Endothelial cell of umbilical vein (primary cell): ENCODE measurements around the gene COX7C. TPM values are rescaled to one million over a fixed set of nuclear protein-coding genes. Genes with fewer than 3 reads are reported as not detected.

ENCODE experiments used
- BruUV-seq: library from RNA; stranded (reverse); fragments of 400-500 nt; replicated peaks from 2 replicates; lab custom pipeline; 2021; lab: Mats Ljungman, UMichigan
- CTCF ChIA-PET: fragments of 300-600, 350-600 bp; sonication (Branson Sonifier 250); formaldehyde crosslinking; loops from one replicate; lab custom pipeline; 2021; ENCODE audit warnings: antibody characterized with exemption, inconsistent platforms; lab: Charles Lee
- POLR2A ChIA-PET: fragments of 300-600, 350-600 bp; sonication (Branson Sonifier 250); formaldehyde crosslinking; loops from one replicate; lab custom pipeline; 2021; ENCODE audit warnings: antibody characterized with exemption, inconsistent platforms; lab: Charles Lee
- DNase-seq: peaks from one replicate; pipeline ENCODE4 v3.0.0-alpha.2; 2011; ENCODE audit warnings: low read depth, low spot score
- FAIRE-seq: peaks from 2 replicates; lab custom pipeline; 2011; peaks lifted over from hg19 to GRCh38; lab: Jason Lieb, UNC
- H2AFZ ChIP-seq: 2 replicates; pipeline ENCODE4 v1.6.0; 2012; ENCODE audit warnings: low read depth, low read length, control low read depth, inconsistent platforms
- H3K27ac ChIP-seq: 2 replicates; pipeline ENCODE4 v1.5.1; 2011; ENCODE audit warnings: low read depth, mild to moderate bottlenecking, control low read depth, low read length, moderate library complexity; ENCODE audit not compliant: insufficient read depth
- H3K27me3 ChIP-seq, 2 experiments: 2 replicates each; pipeline versions ENCODE4 v1.6.0 to v1.6.1; 2011; ENCODE audit warnings: low read length in 2 of 2, mixed read lengths in 1 of 2; ENCODE audit not compliant: control insufficient read depth in 2 of 2, insufficient read depth in 2 of 2
- H3K36me3 ChIP-seq, 2 experiments: 2 replicates in 1 of 2; 3 replicates in 1 of 2; pipeline ENCODE4 v1.5.1; 2011; ENCODE audit warnings: low read length in 2 of 2, mild to moderate bottlenecking in 1 of 2, moderate library complexity in 1 of 2; ENCODE audit not compliant: control insufficient read depth in 2 of 2, insufficient read depth in 2 of 2; ENCODE audit errors: extremely low read depth in 1 of 2
- H3K4me1 ChIP-seq: 3 replicates; pipeline ENCODE4 v1.5.1; 2011; ENCODE audit warnings: mild to moderate bottlenecking, low read length; ENCODE audit not compliant: control insufficient read depth, insufficient read depth; ENCODE audit errors: extremely low read depth
- H3K4me2 ChIP-seq: 2 replicates; pipeline ENCODE4 v1.6.1; 2011; ENCODE audit warnings: low read length, control low read depth, mixed read lengths; ENCODE audit not compliant: insufficient read depth
- H3K4me3 ChIP-seq, 3 experiments: fragments of 200-600 bp in 1 of 3; sonication (generic), shearing (Covaris generic) in 1 of 3; replicated peaks in 1 of 3; 2 replicates each; pipeline ENCODE4 v1.5.1; 2011 to 2016; ENCODE audit warnings: control low read depth in 3 of 3, low read length in 3 of 3, mild to moderate bottlenecking in 2 of 3, inconsistent platforms in 1 of 3, low read depth in 1 of 3, moderate library complexity in 1 of 3; ENCODE audit not compliant: insufficient read depth in 1 of 3
- H3K79me2 ChIP-seq: 2 replicates; pipeline ENCODE4 v1.6.0; 2012; ENCODE audit warnings: low read length, inconsistent platforms; ENCODE audit not compliant: control insufficient read depth, insufficient read depth
- H3K9ac ChIP-seq: replicated peaks from 2 replicates; pipeline ENCODE3; 2011; ENCODE audit warnings: low read length, control low read depth; ENCODE audit not compliant: insufficient read depth; ENCODE audit errors: extremely low read depth
- H3K9me1 ChIP-seq: replicated peaks from 3 replicates; pipeline ENCODE4 v1.6.0; 2011; ENCODE audit warnings: mild to moderate bottlenecking, low read length; ENCODE audit not compliant: control insufficient read depth, insufficient read depth; ENCODE audit errors: extremely low read depth
- H3K9me3 ChIP-seq: replicated peaks from 2 replicates; pipeline ENCODE4 v1.5.1; 2012; ENCODE audit warnings: low read length, inconsistent platforms; ENCODE audit not compliant: control insufficient read depth, insufficient read depth
- H4K20me1 ChIP-seq: replicated peaks from 2 replicates; pipeline ENCODE3; 2011; ENCODE audit warnings: mild to moderate bottlenecking, low read length; ENCODE audit not compliant: control insufficient read depth, insufficient read depth; ENCODE audit errors: extremely low read depth
- EZH2 ChIP-seq: IDR thresholded peaks from 2 replicates; pipeline ENCODE4 v1.6.1; 2012; ENCODE audit warnings: borderline replicate concordance, low read depth, mild to moderate bottlenecking, moderate library complexity, low read length, inconsistent platforms; ENCODE audit not compliant: severe bottlenecking
- FOS ChIP-seq: IDR thresholded peaks from 2 replicates; pipeline ENCODE4 v1.6.1; 2011; ENCODE audit warnings: mild to moderate bottlenecking, low read length, moderate library complexity, borderline replicate concordance; ENCODE audit not compliant: insufficient read depth
- GATA2 ChIP-seq: IDR thresholded peaks from 2 replicates; pipeline ENCODE4 v1.7.0; 2011; ENCODE audit warnings: low read depth, mild to moderate bottlenecking, moderate library complexity, mixed read lengths, low read length; ENCODE audit not compliant: insufficient read length, insufficient read depth
- JUN ChIP-seq: IDR thresholded peaks from 2 replicates; pipeline ENCODE4 v1.6.1; 2011; ENCODE audit warnings: borderline replicate concordance, low read depth; ENCODE audit not compliant: insufficient read length, insufficient read depth
- MYC ChIP-seq: IDR thresholded peaks from one replicate; pipeline ENCODE4 v1.6.1; 2011; ENCODE audit warnings: mild to moderate bottlenecking, low read depth, low read length
- POLR2A ChIP-seq: IDR thresholded peaks from 2 replicates; pipeline ENCODE4 v1.6.1; 2012; ENCODE audit warnings: low read depth, mild to moderate bottlenecking, control low read depth, low read length
- POLR2AphosphoS5 ChIP-seq: IDR thresholded peaks from 2 replicates; pipeline ENCODE4 v1.6.1; 2012; ENCODE audit warnings: low read depth, mild to moderate bottlenecking, control low read depth, low read length, moderate library complexity; ENCODE audit not compliant: insufficient read depth
- dilution Hi-C: fragments of 300-500 bp; cut with MboI; formaldehyde crosslinking; loops from one replicate; pipeline ENCODE4 v1.15.0; 2019; ENCODE audit warnings: low sequenced_read_pairs; ENCODE audit not compliant: extremely low pct_ligation_motif_present
- intact Hi-C: fragments of 100-400 bp; cut with micrococcal nuclease; formaldehyde crosslinking; loops from one replicate; pipeline ENCODE4 v1.10.0; 2022
- polyA plus RNA-seq, 4 experiments: library from polyadenylated mRNA; depleted of rRNA in 3 of 4; stranded (reverse) in 3 of 4; unstranded in 1 of 4; fragments of >200 nt; gene quantifications; 2 replicates each; pipeline versions ENCODE4 v1.2.1 to v1.2.3, GENCODE V29; 2011 to 2012; ENCODE audit warnings: missing spikeins in 1 of 4
- total RNA-seq: library from RNA; stranded (reverse); gene quantifications from 2 replicates; pipeline ENCODE4 v1.2.3, GENCODE V29; 2021
- TF ChIP-seq, protein P1 (sequence below): IDR thresholded peaks from 2 replicates; pipeline ENCODE4 v1.6.1; 2011; ENCODE audit not compliant: insufficient read depth, insufficient read length
- TF ChIP-seq, protein P2 (sequence below), 2 donors: IDR thresholded peaks; 1 replicate in 1 of 2; 2 replicates in 1 of 2; pipeline ENCODE4 v1.5.1; 2011; ENCODE audit warnings: low read length in 2 of 2, mild to moderate bottlenecking in 2 of 2, moderate library complexity in 2 of 2, control low read depth in 1 of 2, inconsistent platforms in 1 of 2, low read depth in 1 of 2; ENCODE audit not compliant: insufficient read depth in 1 of 2; ENCODE audit errors: extremely low read depth in 1 of 2

COX7C gene
- total and polyA plus RNA-seq, 2 donors (not counting 3 experiments of a cell fraction or from before 2014, with no cell fraction given) = 383 to 476 TPM

DNA sequence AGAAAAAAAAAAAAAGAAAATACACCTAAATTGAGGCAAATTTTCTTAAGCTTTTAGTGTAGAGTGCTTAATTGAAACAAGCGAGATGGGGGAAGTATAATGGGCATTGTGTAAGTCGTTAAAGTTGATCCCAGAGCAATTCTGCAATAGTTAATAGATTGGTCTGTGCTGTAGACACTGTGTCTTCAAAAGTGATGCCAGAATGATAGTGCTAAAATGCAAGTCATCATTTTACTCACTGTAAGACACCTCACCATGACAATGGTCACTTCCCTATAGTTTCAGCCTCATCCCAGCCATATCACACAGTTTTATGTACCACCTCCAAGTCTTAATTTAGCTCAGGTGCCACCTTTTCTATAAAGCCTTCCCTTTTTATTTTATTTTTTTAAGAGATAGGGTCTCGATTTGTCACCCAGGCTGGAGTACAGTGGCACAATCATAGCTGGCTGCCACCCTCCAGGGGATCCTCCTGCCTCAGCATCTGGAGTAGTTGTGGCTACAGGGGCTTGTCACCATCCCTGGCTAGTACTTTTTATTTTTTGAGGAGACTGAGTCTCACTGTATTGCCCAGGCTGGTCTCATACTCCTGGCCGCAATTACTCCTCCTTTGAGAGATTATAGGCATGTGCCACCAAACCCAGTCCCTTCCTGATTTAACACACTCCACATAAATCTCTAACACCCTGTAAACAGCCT, 6.2 kb downstream of the COX7C start:
- H3K79me2 ChIP-seq = peaks cover 10% of the 10 kb centered on the region
- no peak overlapping the region for H2AFZ ChIP-seq
- H3K27me3 ChIP-seq = no peaks in the 10 kb centered on the region
- dilution Hi-C loops = no loop called here
- H3K9me1 ChIP-seq = no peaks in the 10 kb centered on the region
- H3K4me1 ChIP-seq = peaks cover 1% of the 10 kb centered on the region
- H3K27ac ChIP-seq = no peak overlapping the region
- no TSS peak for BruUV-seq
- DNase-seq (no peak), FAIRE-seq (no peak)
- CTCF ChIA-PET = interaction anchor here (1.1 kb wide), 1 partner anchor 16 kb away, joined by 3 read pairs; no protein-coding TSS in a partner anchor
- H3K4me3 ChIP-seq = no peak overlapping the region
- POLR2A ChIA-PET = no interaction called here
- H3K9me3 ChIP-seq = no peaks in the 10 kb centered on the region
- H3K4me2 ChIP-seq = no peak overlapping the region
- no peak overlapping the region for H3K9ac ChIP-seq
- peaks cover under 1% of the 10 kb centered on the region for H4K20me1 ChIP-seq
- H3K36me3 ChIP-seq = peaks cover 3 to 20% of the 10 kb centered on the region in 2 experiments
- intact Hi-C loops = no loop called here
- TF ChIP-seq MYC (no peak), GATA2 (no peak), POLR2AphosphoS5 (no peak), JUN (no peak), POLR2A (no peak), EZH2 (no peak), FOS (no peak)
- TF ChIP-seq, protein P1, sequence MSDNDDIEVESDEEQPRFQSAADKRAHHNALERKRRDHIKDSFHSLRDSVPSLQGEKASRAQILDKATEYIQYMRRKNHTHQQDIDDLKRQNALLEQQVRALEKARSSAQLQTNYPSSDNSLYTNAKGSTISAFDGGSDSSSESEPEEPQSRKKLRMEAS = no peak
- TF ChIP-seq, protein P2, sequence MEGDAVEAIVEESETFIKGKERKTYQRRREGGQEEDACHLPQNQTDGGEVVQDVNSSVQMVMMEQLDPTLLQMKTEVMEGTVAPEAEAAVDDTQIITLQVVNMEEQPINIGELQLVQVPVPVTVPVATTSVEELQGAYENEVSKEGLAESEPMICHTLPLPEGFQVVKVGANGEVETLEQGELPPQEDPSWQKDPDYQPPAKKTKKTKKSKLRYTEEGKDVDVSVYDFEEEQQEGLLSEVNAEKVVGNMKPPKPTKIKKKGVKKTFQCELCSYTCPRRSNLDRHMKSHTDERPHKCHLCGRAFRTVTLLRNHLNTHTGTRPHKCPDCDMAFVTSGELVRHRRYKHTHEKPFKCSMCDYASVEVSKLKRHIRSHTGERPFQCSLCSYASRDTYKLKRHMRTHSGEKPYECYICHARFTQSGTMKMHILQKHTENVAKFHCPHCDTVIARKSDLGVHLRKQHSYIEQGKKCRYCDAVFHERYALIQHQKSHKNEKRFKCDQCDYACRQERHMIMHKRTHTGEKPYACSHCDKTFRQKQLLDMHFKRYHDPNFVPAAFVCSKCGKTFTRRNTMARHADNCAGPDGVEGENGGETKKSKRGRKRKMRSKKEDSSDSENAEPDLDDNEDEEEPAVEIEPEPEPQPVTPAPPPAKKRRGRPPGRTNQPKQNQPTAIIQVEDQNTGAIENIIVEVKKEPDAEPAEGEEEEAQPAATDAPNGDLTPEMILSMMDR (IDR thresholded peaks at IDR 0.05; ENCODE audit: extremely low read depth in 1 of 2, insufficient read depth in 1 of 2, low read depth in 1 of 2, low read length in 2 of 2) = no peak
